ENCODE measurements around the gene HLCS.

DNA sequence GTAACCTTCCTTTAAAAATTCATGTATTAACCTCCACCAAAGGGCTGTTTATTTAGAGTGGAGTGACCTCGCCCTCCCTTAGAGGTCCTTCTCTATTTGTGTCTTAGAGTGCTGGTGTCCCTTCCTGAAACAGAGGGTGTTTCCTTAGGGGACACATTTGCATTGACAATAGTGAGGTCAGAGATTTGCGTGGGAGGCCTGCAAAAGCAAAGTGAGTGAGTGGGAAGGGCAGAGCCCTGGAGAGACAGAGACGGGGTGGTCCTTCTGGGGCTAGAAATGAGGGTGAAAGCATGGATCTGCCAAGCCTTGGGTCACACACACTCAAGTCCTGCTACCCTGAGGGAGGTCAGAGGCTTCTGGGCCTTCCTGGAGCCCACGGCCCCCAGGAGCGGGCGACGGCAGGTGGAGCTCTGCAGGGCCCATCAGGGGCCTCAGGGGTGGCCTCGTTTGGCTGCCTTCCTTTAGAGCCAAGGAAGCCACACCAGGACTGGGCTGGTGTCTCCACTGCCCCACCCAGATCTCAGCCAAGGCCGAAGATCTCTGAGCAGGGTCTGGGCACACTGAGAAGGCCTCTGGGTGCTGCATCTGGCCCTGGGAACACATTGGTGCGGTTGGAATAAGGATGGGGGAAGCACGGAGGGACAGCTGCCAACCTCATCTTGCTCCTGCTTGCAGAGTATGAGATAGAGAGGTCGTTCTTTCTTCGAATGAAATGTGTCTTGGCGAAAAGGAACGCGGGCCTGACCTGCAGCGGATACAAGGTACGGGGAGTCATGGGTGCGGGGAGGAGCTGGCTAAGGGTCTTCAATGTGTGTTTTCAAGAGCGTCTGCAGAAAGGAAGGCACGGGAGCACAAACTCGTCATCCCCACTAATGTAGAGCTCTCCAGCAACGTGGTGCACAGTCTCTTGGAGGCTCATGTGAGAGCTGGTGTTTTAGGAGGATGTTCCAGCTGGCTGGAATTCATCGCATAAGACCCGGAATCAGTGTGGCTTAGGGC is 243.8 kb downstream of the HLCS start:
- TF ChIP-seq CTCF (IDR thresholded peaks at IDR 0.05; ENCODE audit: insufficient read depth, low read length, poor library complexity, severe bottlenecking): no peak
- TF ChIP-seq EZH2phosphoT487 (conservative IDR thresholded peaks at IDR 0.05; ENCODE audit: low read length): no peak

All from SU-DHL-6 (cell line).